Activated CD4-positive, alpha-beta T cell treated with anti-CD3 and anti-CD28 coated beads, Interleukin-2, Interleukin-4, amounts not matched to agents 100 ng/mL and 50 ng/mL, durations not matched to agents 16 hours and 8 hours (primary cell): ENCODE measurements around the gene TMEM106B.
"Not testable (repeated sequence)": the region's sequence is repeated elsewhere in the genome, so short reads cannot be mapped to it uniquely, and the experiment has no call there.

ENCODE experiments used
- DNase-seq: peaks from one replicate; pipeline ENCODE4 v3.0.0-alpha.2; 2020; ENCODE audit warnings: low spot score

The TMEM106B gene

DNA sequence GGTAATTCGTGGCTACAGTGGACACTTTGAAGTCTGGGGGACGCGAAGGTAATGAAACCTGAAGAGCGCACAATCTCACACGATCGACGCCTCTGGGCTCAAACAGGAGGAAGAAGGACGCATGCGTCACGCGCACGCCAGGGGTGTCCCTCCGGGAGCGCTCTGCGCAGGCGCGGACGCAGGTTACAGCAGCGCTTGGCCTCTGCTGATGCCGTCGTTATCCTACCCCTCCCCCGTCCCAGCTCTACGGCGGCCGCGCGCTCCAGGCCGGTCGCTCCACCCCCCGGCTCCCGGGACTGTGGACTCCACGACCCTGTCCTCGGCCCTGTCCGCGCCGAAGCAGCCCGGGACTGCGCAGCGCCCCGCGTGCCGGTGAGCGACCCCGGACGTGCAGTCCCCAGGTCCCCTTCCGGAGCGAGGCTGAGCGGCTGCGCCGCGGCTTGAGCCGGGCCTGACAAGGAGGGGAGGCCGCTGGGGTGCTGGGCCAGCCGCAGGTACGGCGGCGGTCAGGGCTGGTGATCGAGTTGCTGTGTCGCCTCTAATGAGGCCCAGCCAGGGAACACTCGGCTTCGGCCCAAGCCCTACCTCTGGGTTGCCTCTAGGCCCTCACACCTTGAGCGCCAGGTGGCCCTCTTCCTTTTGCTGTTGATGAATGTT, at the start of gene TMEM106B:
TMEM106B (plus strand) TSS at position 241 of the 657 bp plus-strand sequence. CDS start 3,517 bp downstream, outside the sequence.
- DNase-seq = peak; percentile 97

DNA sequence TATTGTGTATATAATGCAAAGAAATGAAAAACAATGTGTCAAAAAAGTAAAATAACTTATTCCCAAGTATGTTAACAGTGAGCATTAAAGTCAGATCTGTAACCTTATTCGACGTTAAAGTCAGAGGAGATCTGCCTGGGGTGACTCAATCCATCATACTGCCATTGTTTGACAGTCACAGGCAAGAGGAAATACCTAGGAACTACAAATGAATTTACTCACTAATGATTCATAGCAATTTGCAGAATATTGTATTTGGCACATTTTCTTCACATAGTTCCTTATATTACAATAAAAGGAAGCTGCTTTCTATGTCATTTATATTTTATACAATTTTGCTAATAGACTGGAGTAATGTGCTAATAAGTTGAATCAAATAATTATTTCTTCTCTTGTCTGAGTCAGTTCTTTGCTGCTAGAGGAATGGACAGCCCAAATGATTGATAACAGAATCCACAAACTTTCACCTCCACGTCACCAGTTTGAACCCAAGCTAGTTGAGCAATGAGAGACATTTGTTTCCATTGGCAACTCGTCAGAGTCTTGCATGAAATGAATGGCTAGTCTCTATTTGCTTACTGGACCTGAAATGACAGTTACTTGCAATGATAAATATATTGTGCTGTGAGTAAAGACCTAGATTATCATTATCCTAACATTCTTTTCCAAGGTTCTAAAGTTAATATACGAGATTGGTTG, 48.5 kb upstream of the TMEM106B start:
- DNase-seq = no peak

DNA sequence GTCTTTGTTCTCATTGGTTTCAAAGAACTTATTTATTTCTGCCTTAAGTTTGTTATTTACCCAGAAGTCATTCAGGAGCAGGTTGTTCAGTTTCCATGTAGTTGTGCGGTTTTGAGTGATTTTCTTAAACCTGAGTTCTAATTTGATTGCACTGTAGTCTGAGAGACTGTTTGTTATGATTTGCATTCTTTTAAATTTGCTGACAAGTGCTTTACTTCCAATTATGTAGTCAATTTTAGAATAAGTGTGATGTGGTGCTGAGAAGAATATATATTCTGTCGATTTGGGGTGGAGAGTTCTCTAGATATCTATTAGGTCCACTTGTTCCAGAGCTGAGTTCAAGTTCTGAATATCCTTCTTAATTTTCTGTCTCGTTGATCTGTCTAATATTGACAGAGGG, 43.0 kb upstream of the TMEM106B start:
- DNase-seq = not testable (repeated sequence)

DNA sequence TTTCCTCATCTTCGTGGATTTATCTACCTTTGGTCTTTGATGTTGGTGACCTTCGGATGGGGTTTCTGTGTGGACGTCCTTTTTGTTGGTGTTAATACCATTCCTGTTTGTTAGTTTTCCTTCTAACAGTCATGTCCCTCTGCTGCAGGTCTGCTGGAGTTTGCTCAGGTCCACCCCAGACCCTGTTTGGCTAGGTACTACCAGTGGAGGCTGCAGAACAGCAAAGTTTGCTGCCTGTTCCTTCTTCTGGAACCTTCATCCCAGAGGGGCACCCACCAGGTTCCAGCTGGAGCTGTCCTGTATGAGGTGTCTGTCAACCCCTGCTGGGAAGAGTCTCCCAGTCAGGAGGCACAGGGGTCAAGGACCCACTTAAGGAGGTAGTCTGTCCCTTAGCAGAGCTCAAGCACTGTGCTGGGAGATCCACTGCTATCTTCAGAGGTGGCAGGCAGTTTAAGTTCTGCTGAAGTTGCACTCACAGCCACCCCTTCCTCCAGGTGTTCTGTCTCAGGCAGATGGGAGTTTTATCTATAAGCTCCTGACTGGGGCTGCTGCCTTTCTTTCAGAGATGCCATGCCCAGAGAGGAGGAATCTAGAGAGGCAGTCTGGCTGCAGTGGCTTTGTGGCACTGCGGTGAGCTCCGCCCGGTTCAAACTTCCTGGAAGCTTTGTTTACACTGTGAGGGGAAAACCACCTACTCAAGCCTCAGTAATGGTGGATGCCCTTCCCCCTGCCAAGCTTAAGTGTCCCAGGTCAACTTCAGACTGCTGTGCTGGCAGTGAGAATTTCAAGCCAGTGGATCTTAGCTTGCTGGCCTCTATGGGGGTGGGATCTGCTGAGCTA, 40.9 kb upstream of the TMEM106B start:
- DNase-seq = peak; percentile 24

DNA sequence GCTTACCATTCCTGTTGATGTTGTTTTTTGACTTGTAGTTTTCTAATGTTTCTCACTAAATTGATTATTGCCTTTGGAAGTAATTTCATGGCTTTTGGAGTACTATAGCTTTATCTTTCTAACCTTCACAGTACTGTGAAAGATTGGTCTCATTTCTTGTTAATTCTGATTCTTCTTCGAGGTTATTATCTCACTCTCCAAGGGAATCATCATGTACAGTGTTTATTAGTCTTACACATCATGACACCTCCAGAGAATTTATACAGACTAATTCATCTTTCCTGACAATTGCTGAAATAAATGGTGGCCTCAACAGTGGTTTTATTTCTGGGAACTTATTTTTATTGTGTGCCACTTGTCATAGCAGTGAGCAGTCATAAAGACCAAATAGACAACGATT, 37.4 kb upstream of the TMEM106B start:
- DNase-seq = no peak

DNA sequence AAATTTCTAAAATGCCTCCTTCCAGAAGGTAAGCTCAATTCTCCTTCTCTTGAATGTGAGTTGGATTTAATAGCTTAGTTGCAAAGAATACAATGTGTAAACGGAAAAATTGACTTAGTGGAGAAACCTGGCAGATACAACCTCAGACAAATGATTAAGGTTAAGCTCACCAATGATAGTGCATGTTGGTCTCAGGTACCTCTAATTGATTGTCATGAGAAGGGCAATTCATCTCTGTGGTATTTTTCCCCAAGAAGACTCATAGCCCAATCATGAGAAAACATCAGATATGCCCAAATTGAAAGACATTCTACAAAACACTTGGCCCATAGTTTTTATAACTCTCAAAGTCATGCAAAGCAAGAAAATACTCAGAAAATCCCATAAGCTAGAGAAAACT, 36.2 kb upstream of the TMEM106B start:
- DNase-seq = no peak

DNA sequence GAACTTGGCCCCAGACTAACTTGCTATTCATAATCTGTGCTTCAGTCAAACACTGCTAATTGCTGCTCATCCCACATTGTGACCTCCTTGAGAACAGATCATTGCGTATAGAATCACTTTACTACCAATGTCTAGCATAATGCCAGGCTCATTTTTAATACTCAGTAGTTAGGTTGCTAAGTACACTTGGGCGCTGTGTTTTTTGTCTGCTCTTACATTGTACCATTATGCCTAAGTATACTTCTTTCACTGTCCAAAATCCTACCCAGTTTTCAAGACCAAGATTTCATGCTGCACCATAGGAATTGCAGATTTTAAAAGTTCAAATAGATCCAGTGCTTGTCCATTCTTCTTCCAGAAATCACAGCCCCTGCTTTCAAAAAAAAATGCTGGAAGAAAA, 32.8 kb upstream of the TMEM106B start:
- DNase-seq = no peak

DNA sequence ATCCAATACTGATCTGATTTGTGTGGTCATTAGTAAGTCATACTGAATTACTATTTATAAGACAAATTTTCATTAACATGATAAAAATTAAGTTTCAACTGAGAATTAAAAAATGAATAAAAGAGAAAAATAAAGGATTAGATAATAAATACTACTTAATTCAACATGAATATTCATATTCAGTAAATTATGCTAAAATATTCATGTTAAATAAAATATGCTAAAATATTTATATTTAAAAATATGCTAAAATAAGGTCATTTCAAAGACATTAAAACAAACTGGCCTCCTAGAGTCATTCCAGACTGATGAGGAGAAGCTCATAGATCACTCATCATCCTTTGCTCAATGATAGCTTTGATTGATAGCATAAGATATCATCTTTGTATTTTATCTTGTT, 16.7 kb upstream of the TMEM106B start:
- no peak for DNase-seq

DNA sequence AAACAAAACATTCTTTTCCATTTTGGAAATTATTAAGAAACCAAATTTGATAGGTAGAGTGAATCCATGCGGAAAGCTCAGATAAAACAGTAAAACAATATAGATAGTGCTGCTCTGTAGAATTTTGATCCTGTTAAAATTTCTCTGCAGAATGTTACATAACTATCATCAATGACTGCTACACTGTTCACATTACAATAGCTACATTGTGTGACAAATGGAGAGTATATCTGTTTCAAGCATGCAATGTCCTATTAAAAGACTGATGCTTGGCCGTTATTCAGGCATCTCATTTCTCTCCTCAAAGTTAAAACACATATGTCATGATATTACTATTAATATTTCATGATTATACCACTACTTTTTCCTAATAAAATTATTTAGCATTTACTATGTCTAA, 14.7 kb upstream of the TMEM106B start:
- DNase-seq = no peak

DNA sequence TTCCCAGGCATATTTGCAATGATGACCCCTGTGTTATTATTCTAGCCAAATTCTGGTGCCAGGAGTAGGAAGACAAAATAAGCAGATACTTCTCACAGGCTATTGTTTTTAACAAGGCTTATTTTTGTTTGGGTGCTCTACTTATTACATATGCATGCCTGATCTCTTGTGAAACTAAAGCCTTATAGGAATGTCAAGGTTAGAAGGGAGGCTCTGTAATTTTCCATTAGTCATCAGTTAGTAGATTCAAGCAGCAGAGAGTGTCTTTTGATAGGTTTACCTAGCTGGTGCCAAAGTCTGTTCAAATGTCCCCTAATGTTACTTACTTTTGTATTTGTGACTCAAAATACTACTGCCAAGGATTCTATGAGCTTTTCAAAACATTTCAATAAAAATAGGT, 11.7 kb upstream of the TMEM106B start:
- DNase-seq = no peak

DNA sequence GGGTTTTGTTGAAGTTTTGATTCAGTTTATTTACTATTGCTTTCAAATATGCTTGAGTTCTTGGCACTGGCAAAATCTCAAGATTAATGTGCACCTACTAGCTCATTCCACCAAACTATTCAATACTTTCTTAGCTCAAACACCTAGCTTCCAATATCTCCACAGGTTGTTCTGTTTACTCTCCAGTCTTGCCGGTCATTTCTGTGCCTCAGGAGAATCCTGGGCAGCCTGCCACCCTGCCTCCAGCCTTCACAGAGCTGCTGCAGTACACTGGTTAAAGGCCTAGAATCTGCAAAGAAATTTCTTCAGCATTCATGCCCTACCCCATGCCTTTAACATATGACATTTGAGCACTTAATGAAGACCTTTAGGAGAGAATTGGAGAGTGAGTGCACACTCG, 4.0 kb upstream of the TMEM106B start:
- DNase-seq = no peak

DNA sequence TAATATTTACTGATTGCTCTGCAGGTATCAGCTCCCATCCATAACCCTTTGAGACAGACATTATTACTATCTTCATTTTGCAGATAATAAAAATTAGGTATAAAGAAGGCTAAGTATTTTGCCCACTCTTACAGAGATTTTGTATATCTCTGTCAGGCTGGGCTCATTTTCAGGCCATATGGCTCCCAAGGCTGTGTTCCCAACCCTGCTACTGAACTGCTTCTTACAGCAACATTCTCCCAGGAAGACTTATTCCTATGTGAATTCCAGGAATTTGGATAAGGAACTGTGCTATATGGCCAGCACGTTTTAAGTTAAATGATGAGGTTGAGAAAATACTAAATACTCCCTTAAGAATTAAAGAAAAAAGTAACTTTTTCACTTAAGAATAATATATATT, 1.9 kb upstream of the TMEM106B start:
- DNase-seq = no peak

DNA sequence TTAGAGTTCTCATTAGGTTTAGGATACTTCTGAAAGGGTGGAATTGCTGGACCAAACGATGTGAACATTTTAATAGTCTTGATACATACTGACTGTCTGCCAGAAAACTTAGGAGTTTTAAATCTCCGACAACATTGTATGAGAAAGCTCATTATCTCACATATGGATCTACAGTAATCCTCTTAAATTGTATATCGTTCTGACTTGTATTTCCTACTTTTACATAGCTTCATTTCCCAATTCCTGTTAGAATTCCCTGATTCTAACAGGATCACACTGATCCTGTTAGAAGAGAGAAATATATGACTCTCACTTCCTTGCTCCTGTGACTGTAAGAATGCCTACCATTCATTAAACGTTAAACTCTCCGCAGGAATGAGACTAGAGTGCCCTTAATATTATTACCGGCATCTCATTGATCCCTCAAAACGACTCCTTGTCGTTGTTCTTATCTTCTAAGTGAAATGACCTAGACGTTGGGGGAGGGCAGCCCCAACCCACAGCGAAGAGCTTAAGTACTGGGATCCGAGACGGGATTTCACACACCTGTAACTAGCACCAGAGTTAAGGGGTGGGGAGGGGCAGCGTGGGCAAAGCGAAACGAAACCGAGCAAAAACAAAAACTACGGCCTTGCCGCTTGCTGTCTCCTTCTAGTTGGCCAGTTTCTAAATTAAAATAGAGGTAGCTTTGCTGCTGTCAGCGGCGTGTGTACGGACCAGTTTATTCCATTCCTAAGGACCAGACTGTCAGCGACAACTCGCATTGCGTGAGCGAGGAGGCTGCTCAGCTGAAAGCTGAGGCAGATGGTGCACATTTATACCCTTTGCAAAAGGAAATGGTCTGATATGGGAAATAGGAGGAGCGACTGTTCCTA, 678 bp upstream of the TMEM106B start:
- DNase-seq = no peak

DNA sequence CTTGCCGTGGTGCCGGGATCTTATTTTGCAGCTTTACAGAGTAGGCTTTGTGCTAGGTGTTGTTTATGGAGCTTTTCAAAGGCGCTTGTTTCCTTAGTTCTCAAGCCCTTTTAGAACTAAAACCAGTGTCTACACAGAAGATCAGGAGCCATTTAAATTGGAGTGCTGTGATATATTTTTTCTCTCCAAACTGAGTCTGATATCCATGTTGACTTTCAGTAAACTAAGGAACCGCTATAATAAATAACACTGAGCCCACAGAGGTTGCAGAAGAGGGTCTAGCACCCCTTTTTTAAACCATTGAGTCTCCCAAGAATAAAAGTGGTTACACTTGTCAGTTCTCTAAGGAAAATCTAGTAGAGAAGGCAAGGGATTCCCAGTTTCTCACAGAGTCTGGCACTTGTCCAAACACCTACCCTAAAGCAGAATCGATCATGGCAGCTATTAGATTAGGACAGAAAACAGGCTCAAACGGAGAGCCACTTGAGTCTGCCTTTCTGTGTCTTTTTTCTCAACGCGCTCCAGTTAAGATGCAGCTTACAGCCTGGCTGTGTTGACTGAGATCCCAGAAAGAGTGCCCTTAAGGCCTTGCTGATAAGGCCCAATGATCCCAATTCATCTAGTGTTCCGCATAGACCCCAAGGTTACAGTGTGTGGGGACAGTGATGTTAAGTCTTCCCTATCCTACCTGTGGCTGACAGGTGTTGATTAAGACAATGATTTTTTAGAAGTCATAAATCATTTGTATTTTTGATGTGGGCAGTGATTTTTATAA, 804 bp downstream of the TMEM106B start:
- DNase-seq = no peak

DNA sequence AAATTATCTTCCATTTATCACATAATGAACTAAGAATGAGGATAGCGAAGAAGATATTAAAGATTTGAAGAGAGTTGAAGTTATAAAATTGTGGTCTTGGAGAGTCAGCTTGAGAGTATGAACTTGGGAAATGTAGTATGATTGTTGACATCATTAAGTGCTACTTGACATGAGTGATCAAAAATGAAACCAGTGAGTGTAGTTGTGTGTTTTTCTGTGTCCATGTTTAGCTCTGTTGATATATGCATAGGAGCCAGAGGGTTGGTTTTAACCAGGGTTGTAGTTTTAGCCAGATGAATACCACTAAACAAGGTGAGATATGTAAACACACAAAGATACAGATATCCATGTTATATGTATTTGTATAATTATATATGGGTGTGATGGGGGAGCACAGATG, 6.2 kb downstream of the TMEM106B start:
- DNase-seq = no peak

DNA sequence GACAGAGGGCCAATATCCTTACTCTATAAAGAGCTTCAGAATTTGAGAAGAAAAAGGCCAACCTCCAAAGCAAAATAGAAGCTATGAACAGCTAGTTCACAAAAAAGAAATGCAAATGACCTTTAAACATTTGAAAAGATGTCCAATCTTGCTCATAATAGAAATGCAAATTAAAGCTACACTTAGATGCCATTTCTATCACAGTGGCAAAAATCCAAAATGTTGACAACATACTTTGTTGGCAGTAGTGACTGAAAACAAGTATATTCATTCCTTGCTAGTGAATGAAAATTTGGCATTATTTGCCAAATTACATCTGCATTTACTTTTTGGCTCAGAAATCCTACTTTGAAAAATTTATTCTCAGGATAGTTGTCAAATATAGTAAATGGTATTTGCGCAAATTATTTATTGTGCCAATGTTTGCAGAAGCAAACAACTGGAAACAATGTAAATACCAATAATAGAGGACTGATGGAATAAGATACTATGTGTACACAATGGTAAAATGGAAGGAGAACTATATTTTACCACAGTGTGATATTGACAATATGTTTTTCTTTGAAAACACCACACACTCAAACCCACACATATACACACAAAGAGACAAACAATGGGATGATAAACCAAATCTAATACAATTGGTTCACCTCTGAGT, 9.4 kb downstream of the TMEM106B start:
- DNase-seq = no peak

DNA sequence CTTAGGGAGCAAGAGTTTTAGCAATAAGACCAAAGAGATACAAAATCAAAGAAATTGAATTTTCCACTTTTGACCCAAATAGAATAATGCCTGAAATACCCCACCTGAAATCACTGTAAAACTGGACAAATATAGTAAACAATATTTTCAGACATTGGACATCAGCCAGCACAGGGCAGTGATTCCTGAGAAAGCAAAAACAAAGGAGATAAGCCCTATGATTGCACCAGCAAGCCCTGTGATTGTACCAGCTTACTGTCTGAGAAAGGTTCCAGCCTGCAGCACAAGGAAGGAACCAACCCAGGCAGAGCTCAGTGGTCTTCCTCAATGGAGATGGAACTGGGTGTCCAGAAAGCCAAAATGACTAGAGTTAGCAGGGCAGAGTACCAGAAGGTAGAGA, 10.3 kb downstream of the TMEM106B start:
- no peak for DNase-seq

DNA sequence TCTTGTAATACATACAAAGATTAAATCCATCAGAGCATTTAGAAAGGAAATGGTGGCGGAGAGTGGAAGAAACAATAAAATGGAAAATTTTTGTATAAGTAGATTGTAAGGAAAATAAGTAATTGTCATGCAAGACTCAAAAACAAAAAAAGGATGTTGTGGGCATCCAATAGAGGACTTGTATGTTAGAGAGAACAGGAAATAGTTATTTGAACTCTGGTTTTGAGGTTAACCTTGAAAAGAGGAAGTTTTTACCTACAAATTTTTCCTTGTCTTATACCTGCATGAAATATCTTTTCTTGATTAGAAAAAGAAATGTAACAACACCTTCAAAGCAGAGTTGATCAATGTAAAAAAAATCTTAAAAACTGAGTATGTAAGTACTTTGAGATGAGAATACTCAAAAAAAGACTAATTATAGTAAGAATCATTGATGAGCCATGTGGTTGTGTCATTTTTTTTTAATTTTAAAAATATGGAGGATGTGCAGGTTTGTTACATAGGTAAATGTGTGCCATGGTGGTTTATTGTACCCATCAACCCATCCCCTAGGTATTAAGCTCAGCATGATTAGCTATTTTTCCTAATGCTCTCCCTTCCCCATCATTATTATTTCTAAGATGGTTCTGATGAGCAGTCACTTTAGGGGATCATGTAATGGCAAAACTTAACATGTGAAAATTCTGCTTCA, 11.9 kb downstream of the TMEM106B start:
- no peak for DNase-seq

DNA sequence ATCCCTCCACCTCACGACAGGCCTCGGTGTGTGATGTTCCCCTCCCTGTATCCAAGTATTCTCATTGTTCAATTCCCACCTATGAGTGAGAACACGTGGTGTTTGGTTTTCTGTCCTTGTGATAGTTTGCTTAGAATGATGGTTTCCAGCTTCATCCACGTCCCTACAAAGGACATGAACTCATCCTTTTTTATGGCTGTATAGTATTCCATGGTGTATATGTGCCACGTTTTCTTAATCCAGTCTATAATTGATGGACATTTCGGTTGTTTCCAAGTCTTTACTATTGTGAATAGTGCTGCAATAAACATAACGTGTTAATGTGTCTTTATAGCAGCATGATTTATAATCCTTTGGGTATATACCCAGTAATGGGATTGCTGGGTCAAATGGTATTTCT, 13.9 kb downstream of the TMEM106B start:
- DNase-seq = not testable (repeated sequence)

DNA sequence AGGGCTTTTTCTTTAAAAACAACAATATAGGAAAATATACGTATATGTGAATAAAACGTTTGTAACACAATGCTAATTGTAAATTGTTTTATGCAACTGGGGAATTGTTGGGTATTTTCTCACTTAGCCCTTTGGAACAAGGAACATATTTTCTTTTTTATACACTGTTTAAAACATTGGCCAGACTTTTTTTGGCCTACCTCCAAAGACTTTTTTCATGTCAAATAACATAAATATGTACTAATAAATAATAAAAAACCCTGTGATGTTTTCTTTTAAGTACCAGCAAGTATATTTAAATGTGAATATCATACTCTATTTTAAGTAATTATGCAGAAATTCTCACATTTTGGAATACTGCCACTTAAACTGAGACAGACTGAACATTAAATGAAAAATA, 15.7 kb downstream of the TMEM106B start:
- DNase-seq = no peak
